ENCODE data around the gene SPTLC1.

Gene SPTLC1

DNA sequence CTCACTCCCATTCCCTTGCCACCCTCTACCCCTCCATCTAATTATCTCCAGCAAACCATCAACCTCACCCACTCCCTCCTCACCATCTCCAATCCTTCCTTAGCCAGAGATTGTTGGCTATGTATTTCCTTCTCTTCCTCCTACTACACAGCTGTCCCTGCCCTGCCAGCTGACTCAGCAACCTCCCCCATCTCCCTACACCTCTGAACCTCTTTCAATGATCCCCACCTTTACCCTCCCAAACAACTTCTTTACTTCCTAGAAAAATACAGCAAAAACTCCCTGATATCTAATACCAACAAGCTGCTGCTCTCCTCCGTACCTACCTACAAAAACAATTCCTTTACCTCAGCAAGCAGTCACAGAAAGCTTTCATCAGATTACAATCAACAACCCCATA lies 37.3 kb downstream of the SPTLC1 start:
- no peak for FAIRE-seq

DNA sequence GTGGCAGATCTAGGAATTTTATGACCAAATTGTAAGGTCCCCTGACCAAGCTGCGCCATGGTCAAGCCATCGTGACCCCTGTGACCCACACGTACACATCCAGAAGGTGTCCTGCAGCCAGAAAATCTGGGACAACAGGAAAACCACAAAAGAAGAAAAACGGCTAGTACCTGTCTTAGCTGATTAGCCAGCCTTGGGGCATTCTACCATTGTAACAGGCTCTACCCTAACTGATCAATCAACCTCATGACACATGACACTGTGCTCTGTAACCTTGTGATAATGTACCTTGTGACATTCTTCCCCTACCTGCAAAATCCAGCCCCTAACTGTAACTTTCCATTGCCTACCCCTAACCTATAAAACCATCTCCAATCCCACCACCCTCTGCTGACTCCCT lies 43.6 kb downstream of the SPTLC1 start:
- FAIRE-seq: no peak

DNA sequence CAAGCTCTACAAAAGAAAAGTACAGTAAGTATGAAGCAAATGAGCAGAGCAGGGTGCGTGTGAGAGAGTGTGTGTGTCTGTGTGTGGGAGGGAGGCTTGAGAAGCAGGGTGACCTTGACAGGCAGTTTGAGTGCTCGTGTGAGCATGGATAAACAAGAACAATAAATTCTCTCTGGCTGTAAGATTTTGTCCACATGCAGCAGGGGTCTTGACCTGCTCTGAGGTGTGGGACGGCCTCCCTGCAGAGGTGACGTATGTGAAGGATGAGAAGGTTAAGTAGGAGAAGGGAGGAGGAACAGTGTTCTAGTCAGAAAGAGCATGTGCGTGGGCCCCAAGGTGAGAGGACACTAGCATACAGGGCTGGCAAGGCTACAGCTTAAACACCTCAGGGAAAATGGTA lies 49.0 kb downstream of the SPTLC1 start:
- FAIRE-seq: no peak

DNA sequence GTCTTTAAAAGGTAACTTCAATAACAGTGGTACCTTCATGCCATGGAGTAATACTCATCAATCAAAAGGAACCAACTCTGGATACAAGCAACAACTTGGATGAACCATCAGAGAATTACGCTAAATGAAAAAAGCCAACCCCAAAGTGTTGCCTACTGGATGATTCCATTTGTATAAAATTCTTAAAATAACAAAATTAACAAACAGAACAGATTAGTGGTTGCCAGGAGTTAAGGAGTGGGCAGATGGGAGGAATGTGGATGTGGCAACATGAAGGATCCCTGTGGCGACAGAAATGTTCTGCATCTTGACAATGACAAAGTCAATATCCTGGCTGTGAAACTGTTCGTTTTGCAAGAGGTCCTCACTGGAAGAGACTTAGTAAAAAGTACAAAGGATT lies 50.5 kb downstream of the SPTLC1 start:
- FAIRE-seq: no peak

DNA sequence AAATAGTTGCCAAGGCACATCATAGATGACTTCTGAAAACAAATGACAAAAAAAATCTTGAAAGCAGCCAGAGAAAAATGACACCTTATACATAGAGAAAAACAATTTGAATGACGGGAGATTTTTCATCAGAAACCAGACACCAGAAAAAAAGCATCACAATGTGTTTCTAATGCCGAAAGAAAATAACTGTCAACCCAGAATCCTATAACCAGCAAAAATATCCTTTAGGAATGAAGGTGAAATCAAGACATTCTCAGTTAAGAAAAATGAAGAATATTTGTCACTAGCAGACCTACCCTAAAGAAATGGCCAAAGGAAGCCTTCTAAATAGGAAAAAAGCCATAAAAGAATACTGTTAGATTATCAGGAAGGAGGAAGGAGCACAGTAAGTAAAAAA lies 54.0 kb downstream of the SPTLC1 start:
- FAIRE-seq: no peak

DNA sequence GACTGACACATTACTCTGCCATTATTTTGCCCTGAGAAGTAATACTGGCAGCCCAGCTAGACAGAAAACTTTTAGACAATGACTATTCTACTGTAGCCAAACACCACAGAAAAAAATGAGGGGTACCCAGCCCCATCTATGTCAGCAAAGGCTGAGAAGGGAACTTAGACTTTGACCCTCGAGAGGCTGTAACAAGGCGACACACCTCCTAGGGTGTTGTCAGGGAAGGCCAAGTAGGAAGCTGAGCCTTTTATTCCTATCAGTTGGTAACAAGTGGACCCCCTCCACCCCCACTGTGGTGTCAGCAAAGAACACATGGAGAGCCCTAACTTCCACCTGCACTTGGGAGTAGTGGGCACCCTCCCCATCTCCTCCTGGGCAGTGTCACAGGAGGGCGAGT lies 55.6 kb downstream of the SPTLC1 start:
- no peak for FAIRE-seq

DNA sequence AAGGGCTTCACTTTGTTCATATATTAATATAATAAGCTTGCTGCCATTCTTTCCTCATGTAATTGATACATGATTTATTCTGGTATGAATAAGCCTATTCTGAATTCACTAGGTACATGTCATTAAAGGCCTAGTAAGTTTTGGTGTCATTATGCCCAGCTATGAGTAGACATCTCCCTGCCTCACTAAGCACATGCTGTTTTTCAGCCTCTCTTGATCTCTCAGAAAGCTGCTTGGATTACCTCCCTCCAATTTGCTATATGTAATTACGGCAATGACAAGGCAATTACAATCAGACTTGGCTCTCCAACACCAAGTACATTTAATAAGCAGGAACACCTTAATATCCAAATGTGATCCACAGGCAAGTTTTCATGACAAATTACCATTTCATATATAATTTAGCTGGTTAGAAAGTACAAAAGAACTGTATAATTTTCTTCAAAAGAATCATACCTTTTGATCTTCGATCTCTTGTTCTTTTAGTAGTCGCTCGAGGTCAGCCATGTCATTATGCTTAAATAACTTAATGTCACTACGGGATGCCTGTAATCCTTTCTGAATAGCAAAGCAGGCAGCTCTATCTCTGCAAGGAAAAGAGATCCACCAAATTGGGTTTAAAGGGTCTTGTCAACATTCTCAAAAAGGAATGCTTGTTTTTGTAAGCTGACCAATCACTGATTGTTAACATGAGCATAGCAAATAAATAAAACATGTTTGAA lies 56.3 kb downstream of the SPTLC1 start:
- no peak for FAIRE-seq

DNA sequence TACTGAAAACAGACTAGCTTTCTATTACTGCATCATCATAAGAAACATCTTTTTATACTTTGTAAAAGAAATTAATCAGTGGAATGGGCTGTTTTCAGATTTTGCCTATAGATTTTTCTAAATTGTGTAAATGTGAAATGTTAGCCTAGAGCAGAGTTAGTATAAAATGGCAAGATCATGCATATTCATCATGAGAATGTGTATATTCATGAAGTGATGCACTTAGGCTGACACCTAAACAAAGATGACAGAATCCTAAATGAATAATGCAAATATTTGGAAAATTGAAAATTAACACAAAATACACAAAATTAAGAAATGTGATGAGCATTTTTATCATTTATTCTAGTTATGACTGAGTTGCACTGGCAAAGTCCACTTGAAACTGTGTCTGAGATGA lies 57.2 kb downstream of the SPTLC1 start:
- no peak for FAIRE-seq

DNA sequence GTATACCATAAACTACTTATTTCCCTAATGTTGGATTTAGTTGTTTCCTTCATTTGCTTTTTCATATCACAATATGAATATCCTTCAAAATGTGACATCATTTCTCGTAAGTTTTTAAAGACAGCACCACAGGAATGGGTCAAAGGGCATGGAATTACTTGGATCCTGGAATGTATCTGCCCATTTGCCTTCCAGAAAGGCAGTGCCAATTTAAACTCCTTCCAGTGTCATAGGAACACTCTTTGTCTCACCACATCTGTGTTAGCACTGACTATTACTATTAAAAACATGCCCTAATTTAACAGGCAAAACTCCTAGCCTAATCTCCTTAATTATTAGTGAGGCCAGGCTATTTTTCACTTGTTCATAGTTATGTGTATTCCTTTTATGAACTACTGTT lies 58.0 kb downstream of the SPTLC1 start:
- FAIRE-seq: no peak

DNA sequence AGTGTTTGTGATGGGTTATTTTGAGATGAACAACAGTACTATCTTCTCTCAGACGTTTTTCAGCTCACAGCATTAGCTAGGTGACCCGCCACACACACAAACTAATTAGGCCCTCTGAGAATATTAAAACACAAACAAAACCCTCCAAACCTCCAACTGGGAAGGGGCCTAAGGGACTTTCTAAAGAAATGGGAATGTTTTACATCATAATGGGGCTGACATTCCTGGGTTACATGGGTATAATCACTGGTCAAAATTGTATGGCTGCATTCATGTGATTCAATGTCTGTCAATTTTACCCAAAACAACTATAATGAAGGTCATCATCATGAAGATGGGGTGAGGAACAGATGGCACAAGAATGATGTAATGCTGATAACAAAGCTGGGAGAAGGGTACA lies 59.6 kb downstream of the SPTLC1 start:
- FAIRE-seq: no peak

DNA sequence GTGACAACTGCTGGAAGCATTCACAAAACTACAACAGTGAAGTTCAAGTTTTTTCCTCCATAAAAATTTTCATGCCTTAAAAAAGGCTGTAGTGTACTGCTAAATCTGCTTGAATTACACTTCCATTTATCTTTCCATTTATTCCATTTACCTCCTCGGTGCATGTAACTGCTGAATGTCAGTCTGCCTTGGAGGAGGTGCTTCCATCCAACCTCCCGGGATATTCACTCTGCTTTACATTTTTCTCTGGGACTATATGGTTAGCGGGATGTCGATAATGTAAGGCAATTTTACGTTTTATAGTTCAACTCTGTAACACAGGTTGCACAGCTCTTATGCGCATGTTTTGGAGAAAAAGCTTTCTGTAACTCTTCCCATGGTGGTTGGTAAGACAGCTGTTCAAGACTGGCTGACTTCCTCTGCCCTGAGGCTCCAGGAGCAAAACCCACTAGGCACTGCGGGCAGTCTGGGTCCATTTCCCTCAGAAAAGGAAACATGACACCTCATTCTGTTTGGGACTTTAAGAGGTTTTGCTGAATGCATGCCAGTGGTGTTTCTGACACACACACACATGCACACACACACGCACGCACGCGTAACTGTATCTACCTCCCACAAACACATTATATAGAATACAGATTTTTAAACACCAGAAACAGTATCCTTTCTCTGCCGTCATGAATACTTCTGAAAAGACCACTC lies 66.1 kb downstream of the SPTLC1 start:
- FAIRE-seq: no peak

DNA sequence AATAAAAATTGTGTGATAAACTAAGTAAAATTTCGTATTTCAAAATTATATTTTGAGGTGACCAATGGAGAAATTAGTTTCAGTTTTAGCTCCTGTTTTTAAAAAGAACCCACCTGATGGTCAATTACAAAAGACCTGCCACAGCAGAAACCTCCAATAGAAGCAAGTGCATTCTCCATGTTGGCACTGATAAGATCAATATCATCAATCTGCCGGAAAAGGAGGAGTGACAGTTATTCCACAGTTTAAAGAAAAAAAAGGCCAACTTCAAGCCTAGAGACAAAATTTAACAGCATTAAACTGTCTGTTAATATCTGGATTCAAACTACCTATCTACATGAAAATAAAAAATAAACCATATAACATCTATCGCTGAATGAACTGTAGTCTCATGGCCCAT lies 67.7 kb downstream of the SPTLC1 start:
- no peak for FAIRE-seq

DNA sequence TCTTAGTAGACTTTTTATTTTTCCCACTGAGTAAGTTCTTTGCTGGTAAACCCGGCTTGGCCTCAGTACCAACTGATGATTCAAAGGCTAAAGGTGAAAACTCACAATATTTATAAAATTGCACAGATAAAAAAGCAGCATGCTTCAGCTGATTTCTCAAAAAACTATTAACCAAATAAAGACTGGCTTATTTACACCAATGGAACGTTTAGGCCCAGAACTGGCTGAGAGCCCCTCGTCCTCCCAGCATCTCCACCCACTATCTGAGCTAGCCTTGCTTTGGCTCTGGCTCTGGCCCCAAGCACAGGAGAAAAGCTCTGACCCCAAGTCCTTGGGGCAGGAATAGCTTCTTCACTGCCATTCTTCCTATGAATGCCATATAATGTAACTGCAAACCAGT lies 68.5 kb downstream of the SPTLC1 start:
- no peak for FAIRE-seq

DNA sequence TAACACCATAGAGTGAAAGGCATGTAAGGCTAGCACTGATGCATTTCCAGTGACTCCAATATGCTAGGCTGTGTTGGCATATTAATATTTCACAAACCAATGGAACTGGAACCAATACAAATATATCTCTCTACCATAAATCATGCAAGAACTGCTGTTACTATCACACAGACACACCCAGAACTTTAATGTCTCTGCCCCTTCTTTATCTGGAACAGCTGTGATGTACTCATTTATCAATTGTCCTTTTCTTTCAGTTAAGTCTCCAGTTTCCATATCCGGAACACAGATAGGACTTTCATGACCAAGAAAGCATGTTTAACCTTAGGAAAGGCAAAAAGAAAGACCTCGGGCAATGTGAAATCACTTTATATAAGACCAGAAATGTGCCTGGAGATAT lies 70.3 kb downstream of the SPTLC1 start:
- no peak for FAIRE-seq

DNA sequence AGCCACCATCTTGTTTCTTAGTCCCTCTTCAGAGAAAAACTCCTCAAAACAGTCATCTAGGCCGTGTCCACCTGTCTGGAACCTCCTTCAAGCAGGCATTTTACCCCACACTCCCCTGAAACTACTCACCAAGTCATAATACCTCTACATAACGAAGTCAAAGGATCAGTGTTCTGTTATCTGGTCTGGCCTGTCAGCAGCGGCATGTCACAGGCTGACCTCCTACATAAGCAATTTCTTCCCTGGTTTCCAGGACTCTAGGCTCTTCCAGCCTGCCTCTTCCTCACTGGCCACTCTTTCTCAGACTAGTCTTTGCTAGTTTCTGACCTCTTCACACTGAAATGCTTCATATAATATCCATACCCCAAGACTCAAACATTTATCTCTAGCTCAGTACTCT lies 72.2 kb downstream of the SPTLC1 start:
- no peak for FAIRE-seq

DNA sequence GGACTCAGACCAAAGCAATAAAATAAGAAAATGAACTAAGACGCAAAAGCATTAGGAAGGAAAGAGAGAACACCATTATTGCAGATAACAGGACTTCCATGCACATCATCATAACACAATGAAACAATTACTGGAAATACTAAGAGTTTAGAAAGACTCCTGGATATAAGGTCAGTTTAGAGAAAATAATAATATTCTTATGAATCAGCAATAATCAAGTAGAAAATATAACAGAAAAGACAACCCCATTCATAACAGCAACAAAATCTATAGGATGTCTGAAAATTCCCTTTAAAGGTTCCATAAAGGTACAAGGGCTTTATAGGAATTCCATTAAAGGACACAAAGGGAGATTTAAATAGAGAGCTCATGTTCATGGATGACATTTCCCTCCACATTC lies 73.0 kb downstream of the SPTLC1 start:
- FAIRE-seq: no peak

DNA sequence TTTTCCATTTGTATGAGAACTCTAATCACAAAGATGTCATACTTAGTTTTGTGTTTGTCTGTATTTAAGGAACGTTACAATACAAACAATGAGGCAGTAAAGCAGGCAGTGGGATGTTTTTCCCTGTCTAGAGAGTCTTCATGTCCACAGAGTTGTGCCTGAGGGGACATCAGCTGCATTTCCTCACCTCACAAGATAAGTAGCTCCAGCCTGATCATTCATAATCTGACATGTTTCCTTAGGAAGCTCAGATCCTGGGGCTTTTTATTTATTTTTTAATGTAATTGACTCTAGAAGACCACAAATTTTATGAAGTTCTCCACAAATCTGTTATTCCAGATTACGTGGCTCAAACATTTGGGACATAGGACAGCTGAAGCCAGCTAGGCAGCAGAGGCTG lies 78.5 kb downstream of the SPTLC1 start:
- no peak for FAIRE-seq

DNA sequence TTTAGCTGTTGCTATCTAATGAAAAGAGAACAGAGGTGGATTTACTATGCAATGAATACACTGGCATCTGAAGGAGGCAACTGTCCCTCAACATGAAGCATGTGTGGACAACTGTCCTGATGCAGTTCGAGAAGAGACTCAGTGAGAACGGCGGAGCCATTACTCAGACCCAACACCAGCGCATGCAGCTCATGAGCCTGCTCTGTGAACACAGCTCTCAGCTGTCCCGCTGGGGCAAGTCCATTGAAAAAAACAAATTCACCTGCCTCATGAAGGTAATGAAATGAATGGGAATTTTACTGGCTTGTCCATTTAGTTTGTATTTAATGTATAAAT lies 78.8 kb downstream of the SPTLC1 start:
- FAIRE-seq: no peak

DNA sequence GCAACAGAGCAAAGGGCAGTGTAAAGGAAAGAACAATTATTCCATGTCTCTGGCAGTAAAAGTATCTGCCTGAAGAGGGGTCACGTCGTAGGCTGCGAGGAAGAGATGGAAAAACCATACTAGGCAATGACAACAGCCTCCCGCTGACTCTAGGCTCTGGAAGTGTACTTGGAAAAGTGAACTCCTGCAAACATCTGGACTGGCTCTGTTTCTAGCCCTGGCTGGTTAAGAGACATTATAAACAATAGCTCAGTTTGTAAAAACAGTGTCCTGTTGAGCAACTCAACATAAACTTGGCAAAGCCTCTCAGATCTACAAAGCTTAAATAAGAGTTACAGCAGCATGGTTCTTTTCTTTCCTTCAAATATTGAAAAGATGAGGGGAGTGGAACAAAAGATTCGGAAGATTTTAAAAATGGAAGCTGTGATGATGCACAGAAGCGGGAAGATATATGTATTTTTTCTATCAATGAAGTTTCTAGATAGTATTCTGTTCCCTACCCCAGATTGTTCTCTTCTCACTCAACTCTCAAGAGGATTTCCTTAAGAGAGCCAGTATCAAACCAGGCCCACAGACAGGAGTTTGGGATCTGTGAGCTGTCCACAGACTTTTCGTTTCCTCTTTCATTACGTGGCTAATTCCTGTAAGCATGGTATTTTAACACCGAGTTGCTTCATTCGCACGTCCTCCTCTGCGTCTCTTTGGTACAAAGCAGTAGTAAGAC lies 79.4 kb downstream of the SPTLC1 start:
- FAIRE-seq: no peak

DNA sequence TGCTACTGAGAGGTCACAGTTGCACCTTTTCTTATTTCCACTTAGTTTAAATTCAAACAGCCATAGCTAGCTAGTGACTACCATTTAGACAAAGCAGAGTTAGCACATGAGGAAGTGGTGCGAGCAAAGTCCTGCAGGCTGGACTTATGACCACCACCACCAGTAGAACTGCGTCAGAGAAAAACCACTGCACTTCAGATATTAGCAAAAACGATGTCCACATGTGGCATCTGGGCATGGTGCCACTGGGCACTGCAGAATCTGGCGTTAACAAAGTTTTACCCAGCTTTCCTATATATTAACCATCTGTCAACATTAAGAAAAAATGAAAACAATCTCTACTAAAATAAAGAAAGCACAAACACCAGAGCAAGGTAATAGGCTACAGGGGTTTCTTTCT lies 80.1 kb downstream of the SPTLC1 start:
- FAIRE-seq: no peak

DNA sequence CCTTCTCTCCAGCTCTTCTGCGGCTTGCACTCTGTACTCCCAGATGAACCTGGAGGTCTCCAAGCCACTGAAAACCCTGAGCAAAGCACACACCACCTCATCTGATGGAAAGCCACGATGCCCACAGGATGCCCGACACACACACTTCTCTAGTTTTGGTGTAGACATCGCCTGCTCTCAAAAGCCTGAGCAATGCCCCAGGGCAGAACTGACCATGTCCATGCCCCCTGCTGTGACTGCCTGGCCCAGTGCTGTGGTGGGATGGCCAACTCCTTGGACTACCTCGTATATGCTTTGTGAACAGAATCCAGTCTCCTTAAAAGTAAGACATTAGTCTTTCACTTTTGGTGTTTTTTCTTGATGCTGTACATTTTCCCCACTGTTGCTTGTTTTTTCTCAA lies 81.2 kb downstream of the SPTLC1 start:
- FAIRE-seq: no peak

DNA sequence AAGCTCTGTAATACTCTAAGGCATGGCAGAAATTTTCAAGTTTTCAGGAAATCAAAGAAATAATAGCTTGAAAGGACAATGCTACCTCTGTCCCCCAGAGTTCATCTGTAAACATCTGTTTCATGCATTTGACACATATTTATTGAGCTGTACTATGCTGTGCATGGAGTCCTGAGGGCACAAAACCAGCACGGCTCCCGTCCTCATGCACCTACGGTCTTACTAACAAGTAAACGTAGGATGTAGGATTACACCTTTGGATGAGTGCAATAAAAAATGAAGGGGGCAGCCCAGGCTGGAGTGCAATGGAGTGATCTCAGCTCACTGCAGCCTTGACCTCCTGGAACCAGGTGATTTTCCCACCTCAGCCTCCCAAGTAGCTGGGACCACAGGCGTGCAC lies 81.9 kb downstream of the SPTLC1 start:
- no peak for FAIRE-seq

DNA sequence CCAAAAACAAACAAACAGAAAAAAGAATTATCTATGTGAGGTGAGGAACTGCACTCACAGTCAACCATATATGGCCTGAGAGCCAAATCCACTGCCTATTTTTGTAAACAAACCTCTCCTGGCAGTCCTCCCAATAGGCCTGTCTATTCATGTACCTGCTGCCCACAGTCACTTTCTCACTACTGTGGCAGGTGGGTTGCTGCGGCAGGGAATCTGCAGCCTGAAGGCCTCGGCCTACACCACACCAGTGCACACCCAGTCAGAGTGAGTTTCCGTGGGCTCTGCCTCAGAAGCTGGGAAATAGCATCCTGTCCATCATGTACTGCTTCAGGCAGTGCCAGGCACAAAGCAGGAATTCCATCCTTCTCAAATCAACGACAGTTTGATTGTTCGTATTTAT lies 82.3 kb downstream of the SPTLC1 start:
- no peak for FAIRE-seq

DNA sequence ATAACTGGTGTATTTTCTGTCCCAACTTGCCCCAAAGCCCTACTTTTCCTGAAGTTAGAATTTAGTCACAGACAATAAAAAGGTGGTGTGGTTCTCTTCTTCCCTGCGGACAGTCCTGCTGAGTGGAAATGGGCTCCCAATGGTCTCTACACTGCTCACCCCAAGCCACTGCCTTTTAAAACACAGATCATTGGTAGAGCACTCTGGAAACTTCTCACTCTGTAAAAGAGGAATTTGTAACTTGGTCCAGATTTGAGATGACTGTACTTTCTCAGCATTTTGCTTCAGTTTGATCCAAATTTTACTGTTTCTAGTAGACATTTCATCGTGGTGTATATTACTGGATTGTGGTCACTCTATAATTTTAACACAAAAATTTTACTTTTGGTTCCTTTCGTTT lies 84.8 kb downstream of the SPTLC1 start:
- no peak for FAIRE-seq

DNA sequence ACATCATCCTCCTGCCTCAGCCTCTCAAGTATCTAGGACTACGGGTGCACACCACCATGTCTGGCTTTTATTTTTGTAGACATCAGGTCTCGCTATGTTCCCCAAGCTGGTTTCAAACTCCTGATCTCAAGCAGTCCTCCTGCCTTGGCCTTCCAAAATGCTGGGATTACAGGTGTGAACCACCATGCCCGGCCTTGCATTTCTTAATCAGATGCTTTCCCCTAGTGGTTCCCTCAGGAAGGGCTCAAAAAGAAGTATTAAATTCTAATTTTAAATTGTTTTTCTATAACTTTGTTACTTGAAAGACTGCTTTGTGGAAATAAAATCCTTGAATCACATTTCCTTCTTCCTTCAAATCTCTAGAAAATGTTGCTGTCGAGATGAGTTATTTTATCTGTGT lies 85.7 kb downstream of the SPTLC1 start:
- FAIRE-seq: no peak

Data from A204.1 (cell line).